SK-N-MC (cell line): ENCODE data around the gene DYRK4.

ENCODE experiments used
- EZH2 ChIP-seq: fragments of 200-600 bp; sonication (generic); IDR thresholded peaks from one replicate; pipeline ENCODE4 v1.6.1; 2017; ENCODE audit warnings: antibody characterized with exemption
- POLR2AphosphoS5 ChIP-seq: IDR thresholded peaks from 2 replicates; pipeline ENCODE4 v1.6.1; 2012; ENCODE audit warnings: mild to moderate bottlenecking, low read depth, low read length, borderline replicate concordance

GRCh38 chr12:4567073-4567881 lies 5.3 kb downstream of the DYRK4 start:
- no peak for TF ChIP-seq POLR2AphosphoS5
- no peak for TF ChIP-seq EZH2
